Measurements from ENCODE around the gene SIGLEC12.

Gene SIGLEC12

GRCh38 chr19:51521357-51521756 lies 19.8 kb upstream of the SIGLEC12 start:
- WGBS, 2 experiments (ENCODE audit: insufficient coverage in 2 of 2): 60 to 100% methylated on average over 1 of the region's 2 CpGs
- Histone ChIP-seq H3K4me3 (ENCODE audit: extremely low read depth, insufficient read depth, low read length, poor library complexity, severe bottlenecking) (no peak overlapping the region), H3K36me3 (ENCODE audit: control insufficient read depth, insufficient read depth, low read length) (no peaks in the 10 kb centered on the region), H3K9me3 (ENCODE audit: control insufficient read depth, low read length) (peaks cover 5% of the 10 kb centered on the region), H3K27ac (ENCODE audit: low read depth, low read length, severe bottlenecking) (no peak overlapping the region), H3K4me1 (ENCODE audit: control insufficient read depth, insufficient read depth, low read length, poor library complexity, severe bottlenecking) (no peaks in the 10 kb centered on the region)

- Histone ChIP-seq H3K27ac (ENCODE audit: low read depth, low read length, severe bottlenecking) (no peak overlapping the region), H3K4me3 (ENCODE audit: extremely low read depth, insufficient read depth, low read length, poor library complexity, severe bottlenecking) (no peak overlapping the region), H3K9me3 (ENCODE audit: control insufficient read depth, low read length) (peaks cover 5% of the 10 kb centered on the region), H3K4me1 (ENCODE audit: control insufficient read depth, insufficient read depth, low read length, poor library complexity, severe bottlenecking) (no peaks in the 10 kb centered on the region), H3K36me3 (ENCODE audit: control insufficient read depth, insufficient read depth, low read length) (no peaks in the 10 kb centered on the region)
- 0% methylated on average over 1 of the region's 2 CpGs; no CpG with 5 or more reads in 1 of the 2 experiments for WGBS, 2 experiments (ENCODE audit: insufficient coverage in 2 of 2)
Observed at GRCh38 chr19:51520728-51521127, 19.1 kb upstream of the SIGLEC12 start.

DNA sequence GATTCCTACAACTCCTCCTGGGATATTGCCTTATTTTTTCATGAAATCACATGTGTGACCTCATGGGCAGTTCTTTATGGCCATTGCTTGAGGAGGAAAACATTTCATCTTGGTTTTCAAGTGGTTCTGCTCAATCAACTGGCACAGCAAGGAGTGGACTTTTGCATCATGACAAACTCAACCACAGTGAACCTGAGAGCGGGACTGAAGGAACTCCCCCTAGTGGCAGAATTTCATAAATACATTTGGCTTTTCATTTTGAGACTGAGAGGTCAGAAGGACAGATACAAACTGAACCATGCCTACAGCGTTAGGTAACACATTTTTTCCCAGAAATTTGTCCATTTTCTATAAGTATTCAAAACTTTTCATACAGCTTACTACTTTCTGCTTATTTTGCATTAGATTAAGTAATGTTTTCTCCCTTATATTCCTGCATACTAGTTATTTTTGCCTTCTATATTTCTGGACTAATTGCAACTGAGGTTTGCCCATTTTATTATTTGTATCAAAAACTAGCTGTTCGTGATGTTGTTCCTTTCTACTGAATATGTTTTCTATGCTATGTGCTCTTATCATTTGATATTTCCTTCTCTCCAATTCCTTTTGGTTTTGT lies 13.4 kb upstream of the SIGLEC12 start:
- 7% methylated on average over 2 of the region's 3 CpGs; no CpG with 5 or more reads in 1 of the 2 experiments for WGBS, 2 experiments (ENCODE audit: insufficient coverage in 2 of 2)
- no peak overlapping the region for H3K4me3 ChIP-seq (ENCODE audit: extremely low read depth, insufficient read depth, low read length, poor library complexity, severe bottlenecking)
- no peaks in the 10 kb centered on the region for H3K36me3 ChIP-seq (ENCODE audit: control insufficient read depth, insufficient read depth, low read length)
- H3K27ac ChIP-seq (ENCODE audit: low read depth, low read length, severe bottlenecking): no peak overlapping the region
- H3K4me1 ChIP-seq (ENCODE audit: control insufficient read depth, insufficient read depth, low read length, poor library complexity, severe bottlenecking): no peaks in the 10 kb centered on the region
- peaks cover 5% of the 10 kb centered on the region for H3K9me3 ChIP-seq (ENCODE audit: control insufficient read depth, low read length)

- H3K4me3 ChIP-seq (ENCODE audit: extremely low read depth, insufficient read depth, low read length, poor library complexity, severe bottlenecking): no peak overlapping the region
- H3K4me1 ChIP-seq (ENCODE audit: control insufficient read depth, insufficient read depth, low read length, poor library complexity, severe bottlenecking): no peaks in the 10 kb centered on the region
- H3K9me3 ChIP-seq (ENCODE audit: control insufficient read depth, low read length): peaks cover 5% of the 10 kb centered on the region
- H3K36me3 ChIP-seq (ENCODE audit: control insufficient read depth, insufficient read depth, low read length): no peaks in the 10 kb centered on the region
- 11 to 53% methylated on average over 1 to 2 of the region's 2 CpGs for WGBS, 2 experiments (ENCODE audit: insufficient coverage in 2 of 2)
- H3K27ac ChIP-seq (ENCODE audit: low read depth, low read length, severe bottlenecking): no peak overlapping the region
Observed at GRCh38 chr19:51513968-51514367, 12.4 kb upstream of the SIGLEC12 start.

- WGBS, 2 experiments (ENCODE audit: insufficient coverage in 2 of 2): 7 to 14% methylated on average over 3 to 4 of the region's 6 CpGs
- Histone ChIP-seq H3K4me1 (ENCODE audit: control insufficient read depth, insufficient read depth, low read length, poor library complexity, severe bottlenecking) (no peaks in the 10 kb centered on the region), H3K9me3 (ENCODE audit: control insufficient read depth, low read length) (no peaks in the 10 kb centered on the region), H3K4me3 (ENCODE audit: extremely low read depth, insufficient read depth, low read length, poor library complexity, severe bottlenecking) (no peak overlapping the region), H3K27ac (ENCODE audit: low read depth, low read length, severe bottlenecking) (no peak overlapping the region), H3K36me3 (ENCODE audit: control insufficient read depth, insufficient read depth, low read length) (no peaks in the 10 kb centered on the region)
Observed at GRCh38 chr19:51511353-51511752, 9.8 kb upstream of the SIGLEC12 start.

DNA sequence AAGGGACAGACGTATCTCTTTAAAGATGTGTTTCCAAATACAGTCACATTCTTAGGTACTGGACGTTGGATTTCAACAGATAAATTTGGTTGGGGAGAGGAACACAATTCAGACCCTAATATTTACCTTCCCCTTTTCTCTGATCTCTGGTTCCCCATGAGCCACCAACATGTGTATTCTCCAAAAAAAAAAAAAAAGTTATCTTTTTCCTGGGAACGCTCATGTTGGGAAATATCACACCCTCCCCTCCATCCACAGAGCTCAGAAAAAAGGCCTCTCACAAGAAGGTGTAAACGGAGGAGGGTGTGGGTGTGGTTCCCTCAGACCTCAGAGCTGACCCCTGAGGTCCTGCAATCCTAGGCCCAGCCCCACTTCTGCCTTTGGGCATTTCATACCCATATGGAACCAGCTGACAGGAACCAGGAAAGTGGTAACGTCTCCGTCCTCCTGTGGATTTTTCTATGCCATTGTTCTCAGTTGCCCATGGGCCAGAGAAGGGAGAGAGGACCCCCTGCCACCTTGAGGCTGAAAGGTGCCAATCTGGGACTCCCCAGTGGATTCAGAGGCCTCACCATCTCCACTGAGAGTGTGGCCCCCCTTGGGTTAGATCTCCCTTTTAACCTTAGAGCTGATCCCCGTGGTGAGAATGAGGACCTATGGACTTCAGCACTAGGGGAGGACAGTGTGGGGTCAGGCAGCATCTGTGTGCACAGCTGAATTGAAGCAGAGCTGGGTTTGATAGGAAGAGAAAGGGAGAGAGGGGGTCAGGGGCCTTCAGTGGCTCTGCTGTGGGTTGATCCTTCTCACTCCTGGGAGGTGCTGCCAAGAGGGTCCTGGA lies 8.4 kb upstream of the SIGLEC12 start:
- Histone ChIP-seq H3K36me3 (ENCODE audit: control insufficient read depth, insufficient read depth, low read length) (no peaks in the 10 kb centered on the region), H3K4me3 (ENCODE audit: extremely low read depth, insufficient read depth, low read length, poor library complexity, severe bottlenecking) (no peak overlapping the region), H3K4me1 (ENCODE audit: control insufficient read depth, insufficient read depth, low read length, poor library complexity, severe bottlenecking) (no peaks in the 10 kb centered on the region), H3K27ac (ENCODE audit: low read depth, low read length, severe bottlenecking) (no peak overlapping the region), H3K9me3 (ENCODE audit: control insufficient read depth, low read length) (no peaks in the 10 kb centered on the region)
- WGBS, 2 experiments (ENCODE audit: insufficient coverage in 2 of 2): 59 to 74% methylated on average over 2 to 3 of the region's 7 CpGs

- no peak overlapping the region for H3K4me3 ChIP-seq (ENCODE audit: extremely low read depth, insufficient read depth, low read length, poor library complexity, severe bottlenecking)
- no peaks in the 10 kb centered on the region for H3K36me3 ChIP-seq (ENCODE audit: control insufficient read depth, insufficient read depth, low read length)
- H3K27ac ChIP-seq (ENCODE audit: low read depth, low read length, severe bottlenecking): no peak overlapping the region
- H3K4me1 ChIP-seq (ENCODE audit: control insufficient read depth, insufficient read depth, low read length, poor library complexity, severe bottlenecking): no peaks in the 10 kb centered on the region
- WGBS, 2 experiments (ENCODE audit: insufficient coverage in 2 of 2): no CpG with 5 or more reads among the region's 3 CpGs
- no peaks in the 10 kb centered on the region for H3K9me3 ChIP-seq (ENCODE audit: control insufficient read depth, low read length)
Observed at GRCh38 chr19:51508059-51508733, 6.6 kb upstream of the SIGLEC12 start.

DNA sequence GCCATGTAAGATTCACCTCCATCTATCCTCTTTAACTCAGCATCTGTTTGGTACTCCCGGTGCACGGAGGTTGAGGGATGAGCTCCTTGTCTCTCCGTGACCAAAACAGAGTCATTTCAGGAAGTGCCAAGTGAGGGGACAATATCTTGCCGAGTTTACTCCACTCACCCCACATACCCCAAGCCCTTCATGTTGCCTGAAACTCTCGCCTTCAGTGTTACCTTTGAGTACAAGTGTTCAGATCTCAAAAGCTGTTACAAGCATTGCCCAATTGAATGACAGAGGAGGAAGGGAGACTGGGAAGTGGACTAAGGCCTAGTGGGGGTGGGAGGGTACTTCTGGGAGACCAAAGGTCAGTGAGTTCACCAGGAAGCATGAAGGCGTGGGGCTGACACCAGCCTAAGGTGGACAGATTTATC lies 6.0 kb upstream of the SIGLEC12 start:
- WGBS, 2 experiments (ENCODE audit: insufficient coverage in 2 of 2): 76 to 77% methylated on average over 3 to 5 of the region's 6 CpGs
- no peaks in the 10 kb centered on the region for H3K9me3 ChIP-seq (ENCODE audit: control insufficient read depth, low read length)
- no peaks in the 10 kb centered on the region for H3K36me3 ChIP-seq (ENCODE audit: control insufficient read depth, insufficient read depth, low read length)
- H3K27ac ChIP-seq (ENCODE audit: low read depth, low read length, severe bottlenecking): no peak overlapping the region
- no peaks in the 10 kb centered on the region for H3K4me1 ChIP-seq (ENCODE audit: control insufficient read depth, insufficient read depth, low read length, poor library complexity, severe bottlenecking)
- no peak overlapping the region for H3K4me3 ChIP-seq (ENCODE audit: extremely low read depth, insufficient read depth, low read length, poor library complexity, severe bottlenecking)

- WGBS, 2 experiments (ENCODE audit: insufficient coverage in 2 of 2): 56 to 62% methylated on average over 2 to 3 of the region's 3 CpGs
- Histone ChIP-seq H3K4me3 (ENCODE audit: extremely low read depth, insufficient read depth, low read length, poor library complexity, severe bottlenecking) (no peak overlapping the region), H3K36me3 (ENCODE audit: control insufficient read depth, insufficient read depth, low read length) (no peaks in the 10 kb centered on the region), H3K9me3 (ENCODE audit: control insufficient read depth, low read length) (no peaks in the 10 kb centered on the region), H3K4me1 (ENCODE audit: control insufficient read depth, insufficient read depth, low read length, poor library complexity, severe bottlenecking) (no peaks in the 10 kb centered on the region), H3K27ac (ENCODE audit: low read depth, low read length, severe bottlenecking) (no peak overlapping the region)
Observed at GRCh38 chr19:51507192-51507591, 5.6 kb upstream of the SIGLEC12 start.

DNA sequence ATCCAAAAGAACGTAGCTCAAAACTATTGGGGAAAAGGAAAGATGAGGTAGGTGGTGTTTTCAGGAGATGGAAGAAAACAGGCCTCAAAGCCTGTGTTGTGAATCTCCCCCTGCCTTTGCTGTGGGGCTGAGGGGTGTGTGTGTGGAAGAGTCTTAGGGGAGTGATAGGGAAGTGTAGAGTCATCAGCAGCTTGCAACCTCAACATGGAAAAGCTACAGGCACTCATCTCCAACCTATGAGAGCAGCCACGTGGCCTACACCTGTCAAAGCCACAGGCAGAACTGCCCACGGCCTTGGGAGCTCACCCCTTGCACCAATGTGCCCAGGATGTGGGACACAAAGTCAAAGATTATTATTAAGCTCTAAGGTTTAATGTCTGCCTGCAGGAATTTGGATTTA lies 4.3 kb upstream of the SIGLEC12 start:
- no peak overlapping the region for H3K27ac ChIP-seq (ENCODE audit: low read depth, low read length, severe bottlenecking)
- no peaks in the 10 kb centered on the region for H3K9me3 ChIP-seq (ENCODE audit: control insufficient read depth, low read length)
- 44% methylated on average over 2 of the region's 3 CpGs; no CpG with 5 or more reads in 1 of the 2 experiments for WGBS, 2 experiments (ENCODE audit: insufficient coverage in 2 of 2)
- H3K4me1 ChIP-seq (ENCODE audit: control insufficient read depth, insufficient read depth, low read length, poor library complexity, severe bottlenecking): no peaks in the 10 kb centered on the region
- no peaks in the 10 kb centered on the region for H3K36me3 ChIP-seq (ENCODE audit: control insufficient read depth, insufficient read depth, low read length)
- H3K4me3 ChIP-seq (ENCODE audit: extremely low read depth, insufficient read depth, low read length, poor library complexity, severe bottlenecking): no peak overlapping the region

Measured in mesodermal cell (in vitro differentiated cells).